Mesenteric fat pad (tissue), 1 donor: ENCODE measurements around the gene CDIP1. TPM values are rescaled to one million over a fixed set of nuclear protein-coding genes. Genes with fewer than 3 reads are reported as not detected.

Source experiments
- DNase-seq: peaks from one replicate; pipeline ENCODE4 v3.0.0-alpha.2; 2020; ENCODE audit warnings: low spot score
- total RNA-seq: library from RNA; stranded (reverse); fragmentation: NEBNext Ultra II Directional; extraction: Animal tissue kit (Norgen Biotek cat#: 25700); gene quantifications from one replicate; pipeline ENCODE4 v1.2.1, GENCODE V29; 2021
- donor health status: DM: yes; HTN: yes; CAD: no.

Gene CDIP1
- total RNA-seq, 1 donor from 2014 or later = 24.8 TPM

- DNase-seq = no peak
These were observed 1.2 kb upstream of the CDIP1 start for GRCh38 chr16:4539716-4540284.

DNA sequence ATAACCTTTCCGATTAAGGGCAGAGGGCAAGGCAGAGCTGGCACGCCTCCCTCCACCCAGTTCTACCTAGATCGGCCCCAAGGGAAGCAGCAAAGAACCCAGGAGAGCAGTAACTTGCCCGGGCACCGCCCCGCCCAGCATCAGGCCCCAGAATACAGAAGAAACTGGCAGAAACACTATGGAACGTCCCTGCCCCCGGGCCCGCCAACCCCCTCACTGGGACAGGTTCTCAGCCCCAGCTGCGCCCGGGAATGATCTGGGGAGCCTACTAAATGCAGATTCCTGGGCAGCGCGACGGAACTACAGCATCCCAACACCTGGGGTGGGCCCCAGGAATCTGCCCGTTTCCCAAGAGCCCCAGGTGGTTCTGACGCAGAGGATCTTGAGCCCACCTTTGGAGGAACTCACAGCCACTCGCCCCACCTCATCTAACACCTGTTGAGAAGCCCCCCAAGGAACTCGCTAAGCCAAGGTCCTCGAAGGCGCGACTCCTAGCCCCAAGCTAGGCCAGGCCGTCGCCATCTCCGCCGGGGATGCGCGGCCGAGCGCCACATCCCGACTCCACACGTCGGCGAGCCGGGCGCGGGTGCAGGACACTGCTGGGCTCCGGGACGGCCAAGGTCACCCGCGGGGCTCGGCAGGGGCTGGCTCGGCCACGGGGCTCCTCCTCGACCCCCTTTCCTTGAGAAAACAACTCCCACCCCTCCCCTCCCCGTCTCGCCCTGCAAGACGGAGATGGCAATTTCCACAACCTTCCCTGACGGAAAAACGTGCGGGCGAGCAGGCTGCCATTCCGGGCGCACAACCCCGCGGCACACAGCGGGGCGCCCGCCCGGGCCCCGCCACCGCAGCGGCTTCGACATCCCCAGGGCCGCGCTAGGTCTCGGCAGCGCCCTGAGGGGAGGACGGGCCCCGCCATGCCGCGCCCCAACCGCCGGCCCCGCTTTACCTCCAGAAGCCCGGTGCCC is 913 bp downstream of the CDIP1 start:
- DNase-seq = no peak

- DNase-seq = no peak
These were observed 2.0 kb downstream of the CDIP1 start for GRCh38 chr16:4536391-4537106.

DNA sequence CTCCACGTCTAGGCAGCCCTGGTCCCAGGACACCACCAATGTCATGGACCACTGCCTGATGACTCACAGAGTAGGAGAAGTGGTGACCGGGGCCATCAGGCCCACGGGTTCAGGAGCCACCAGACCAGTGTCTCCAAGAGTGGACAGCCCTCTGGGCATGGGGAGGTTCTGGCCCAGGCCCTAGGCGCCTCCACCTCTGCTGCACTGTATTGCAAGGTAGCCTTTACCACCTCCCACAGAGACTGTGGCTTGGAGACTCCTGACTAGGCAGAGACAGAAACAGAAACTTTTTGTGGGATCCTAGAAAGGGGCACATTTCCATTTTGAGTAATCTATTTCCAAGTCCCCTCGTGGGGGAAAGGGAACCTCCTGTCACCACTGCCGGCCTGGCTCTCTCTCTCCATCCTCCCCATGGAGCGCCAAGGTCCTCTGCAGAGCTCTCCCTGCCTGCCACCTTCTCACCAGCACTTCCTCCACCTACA is 2.9 kb downstream of the CDIP1 start:
- no peak for DNase-seq

GRCh38 chr16:4534151-4534790 is 4.3 kb downstream of the CDIP1 start:
- DNase-seq = no peak

- DNase-seq = no peak
These were observed 5.1 kb downstream of the CDIP1 start for GRCh38 chr16:4533490-4533889.

GRCh38 chr16:4532238-4532637 is 6.3 kb downstream of the CDIP1 start:
- DNase-seq = no peak

GRCh38 chr16:4531811-4532210 is 6.8 kb downstream of the CDIP1 start:
- no peak for DNase-seq

DNA sequence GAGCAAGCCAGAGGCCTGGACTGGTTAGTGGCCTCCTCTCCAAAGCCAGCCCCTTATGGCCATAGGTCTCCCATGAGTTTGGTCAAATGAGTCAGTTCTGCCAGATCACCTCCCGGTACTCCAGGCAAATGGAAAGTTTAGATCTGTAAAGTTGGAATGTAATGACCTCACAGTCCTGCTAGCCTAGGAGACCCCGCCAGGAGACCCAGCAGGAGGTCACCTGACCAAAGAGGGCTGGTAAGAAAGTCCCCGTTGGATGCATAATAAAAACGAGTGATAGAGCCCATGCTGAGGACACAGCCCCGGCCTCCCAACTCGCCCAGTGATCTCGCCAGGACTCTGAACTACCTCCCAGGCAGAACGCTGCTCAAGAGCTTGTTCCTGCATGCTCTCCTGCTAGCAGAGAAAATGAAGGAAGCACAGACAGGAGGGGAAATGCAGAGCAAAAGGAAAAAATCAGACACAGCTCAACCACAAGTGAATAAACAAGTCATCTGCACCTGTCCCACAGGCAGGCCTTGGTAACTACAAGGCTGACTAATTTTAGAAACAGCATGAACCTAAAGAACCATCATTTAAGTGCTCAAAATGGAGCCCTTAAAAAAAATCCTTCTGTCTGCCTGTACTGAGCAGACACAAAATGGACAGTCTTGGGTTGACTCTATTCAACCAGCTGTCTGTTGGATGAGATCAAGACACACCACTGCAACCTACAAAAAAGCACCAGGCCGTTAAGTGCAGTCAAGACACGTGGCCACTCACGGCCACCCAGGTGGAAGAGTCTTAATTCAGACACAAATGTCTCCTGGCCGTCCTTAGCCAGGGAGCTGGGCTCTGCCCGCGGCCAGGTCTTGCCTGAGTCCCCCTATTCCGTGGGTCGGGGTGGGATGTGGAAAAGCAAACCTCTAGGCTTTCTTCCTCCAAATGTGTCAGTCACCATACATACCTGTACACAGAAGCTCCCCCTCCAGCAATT is 9.2 kb downstream of the CDIP1 start:
- DNase-seq = no peak

- DNase-seq = no peak
These were observed 12.8 kb downstream of the CDIP1 start for GRCh38 chr16:4525634-4526277.

GRCh38 chr16:4525069-4525468 is 13.5 kb downstream of the CDIP1 start:
- no peak for DNase-seq

- DNase-seq = no peak
These were observed 14.0 kb downstream of the CDIP1 start for GRCh38 chr16:4524571-4524970.

- DNase-seq = no peak
These were observed 14.9 kb downstream of the CDIP1 start for GRCh38 chr16:4523686-4524085.

DNA sequence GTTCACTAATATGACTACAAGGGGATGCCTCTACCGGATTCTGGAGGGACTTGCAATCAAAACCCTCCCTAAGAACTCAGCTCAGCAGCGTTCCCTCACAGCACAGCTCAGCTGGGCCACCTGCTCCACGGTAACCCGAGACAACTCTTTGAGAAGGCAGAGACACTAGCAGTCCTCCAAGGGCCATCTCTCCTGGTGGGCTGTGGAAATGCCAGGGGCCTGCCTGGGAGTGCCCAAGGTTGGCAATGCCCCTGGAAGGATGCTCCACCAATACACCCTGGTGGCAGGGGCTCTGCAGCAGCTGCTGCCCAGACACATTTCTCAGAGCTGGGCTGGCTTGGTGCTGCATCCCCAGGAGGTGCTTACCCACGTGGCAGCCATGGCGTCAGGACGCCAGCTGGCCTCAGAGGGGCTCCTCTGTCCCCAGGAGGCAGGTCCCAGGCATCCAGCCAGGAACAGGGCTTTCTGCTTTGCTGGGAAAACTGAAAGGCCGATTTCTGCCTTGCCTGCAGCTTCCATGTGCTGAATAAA is 16.5 kb downstream of the CDIP1 start:
- DNase-seq = no peak

- DNase-seq = no peak
These were observed 17.7 kb downstream of the CDIP1 start for GRCh38 chr16:4520913-4521312.

DNA sequence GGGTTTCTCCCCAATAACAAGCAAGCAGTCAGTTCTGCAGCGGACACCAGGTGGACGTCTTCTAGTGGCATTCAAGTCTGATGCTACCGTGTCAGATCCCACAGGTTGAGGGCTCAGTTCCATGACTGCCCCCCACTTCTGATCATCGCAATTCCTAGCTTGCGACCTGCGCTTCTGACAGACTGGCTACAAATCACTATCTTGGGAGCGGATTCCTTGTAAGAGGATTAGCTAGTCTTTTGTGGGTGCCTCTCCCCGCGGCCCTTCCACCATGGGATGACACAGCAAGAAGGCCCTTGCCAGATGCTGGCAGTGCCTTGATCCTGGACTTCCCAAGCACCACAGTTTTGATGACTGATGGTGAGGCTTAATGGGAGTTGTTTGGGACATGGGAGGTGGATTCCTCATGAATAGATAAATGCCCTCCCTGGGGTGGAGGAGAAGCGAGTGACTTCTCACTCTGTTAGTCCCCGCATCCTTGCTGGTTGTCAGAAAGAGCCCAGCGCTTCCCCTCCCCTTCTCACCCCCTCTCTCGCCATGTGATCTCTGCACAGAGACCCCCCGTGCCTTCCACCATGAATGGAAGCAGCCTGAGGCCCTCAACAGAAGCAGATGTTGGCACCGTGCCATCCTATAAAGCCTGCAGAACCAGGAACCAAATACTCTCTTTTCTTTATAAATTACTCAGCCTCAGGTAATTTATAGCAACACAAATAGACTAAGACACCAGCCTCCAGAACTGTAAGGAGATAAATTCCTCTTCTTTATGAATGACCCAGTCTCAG is 19.1 kb downstream of the CDIP1 start:
- DNase-seq = no peak

DNA sequence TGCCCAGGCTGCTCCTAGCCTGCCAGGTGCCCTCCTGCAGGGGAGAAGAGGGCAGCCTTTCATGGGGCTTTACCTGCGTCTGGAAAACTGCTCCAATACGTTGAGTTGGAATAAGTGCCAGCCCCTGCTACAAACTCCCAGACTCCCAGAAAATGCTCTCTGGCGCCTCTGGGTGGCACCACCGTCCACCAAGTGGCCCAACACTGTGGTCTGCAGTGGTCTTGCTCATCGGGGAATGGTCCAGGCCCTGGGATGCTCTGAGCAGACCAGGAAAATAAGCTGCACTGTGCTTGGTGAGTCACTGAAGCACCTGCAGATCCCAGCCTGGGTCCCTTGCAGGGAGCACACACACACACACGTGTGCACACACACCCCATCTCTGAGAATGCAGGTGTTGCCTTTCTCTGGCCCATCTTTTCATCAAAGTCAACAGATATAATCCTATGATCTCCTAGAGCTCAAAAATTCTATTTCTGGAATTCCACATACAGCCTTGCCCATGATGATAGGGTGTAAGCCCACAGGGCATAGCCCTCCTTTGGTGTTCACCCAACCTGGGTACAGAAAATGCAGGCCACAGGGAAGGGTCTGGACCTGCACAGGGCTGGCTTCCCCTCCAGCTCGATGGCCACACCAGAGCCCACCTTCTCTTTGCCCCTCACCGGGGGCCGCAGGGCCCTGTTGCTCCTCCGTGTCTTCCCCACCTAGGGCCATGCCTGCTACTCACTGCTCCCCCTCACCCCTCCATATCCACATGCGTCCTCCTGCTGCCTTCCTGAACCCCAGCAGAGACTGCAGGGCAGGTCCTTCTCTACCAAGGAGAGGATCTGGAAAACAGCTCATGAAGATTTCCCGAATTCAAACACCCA is 20.5 kb downstream of the CDIP1 start:
- DNase-seq = no peak
